NT2/D1 (cell line): ENCODE data around the gene FAM20C.
A peak's percentile ranks its signal among the peaks of the same experiment; 100 is the strongest.

Experiments used
- DNase-seq: peaks from one replicate; pipeline ENCODE4 v3.0.0-alpha.2; 2011; ENCODE audit warnings: low read depth, low spot score
- H3K27me3 ChIP-seq: 2 replicates; pipeline ENCODE4 v1.6.0; 2011; ENCODE audit warnings: mild to moderate bottlenecking; ENCODE audit not compliant: insufficient read length, insufficient read depth
- H3K36me3 ChIP-seq: 2 replicates; pipeline ENCODE4 v1.6.1; 2011; ENCODE audit warnings: mild to moderate bottlenecking, low read length, mixed read lengths; ENCODE audit not compliant: insufficient read depth, insufficient read length
- H3K4me1 ChIP-seq: 2 replicates; pipeline ENCODE4 v1.5.1; 2011; ENCODE audit not compliant: insufficient read depth, insufficient read length
- H3K4me3 ChIP-seq: 2 replicates; pipeline ENCODE4 v1.5.1; 2011; ENCODE audit warnings: low read depth; ENCODE audit not compliant: insufficient read length
- H3K9ac ChIP-seq: 2 replicates; pipeline ENCODE4 v1.6.0; 2011; ENCODE audit warnings: low read depth; ENCODE audit not compliant: insufficient read length
- H3K9me3 ChIP-seq: 2 replicates; pipeline ENCODE4 v1.5.1; 2011; ENCODE audit warnings: mild to moderate bottlenecking, low read length; ENCODE audit not compliant: insufficient read depth
- SUZ12 ChIP-seq: IDR thresholded peaks from 2 replicates; pipeline ENCODE4 v1.6.1; 2011; ENCODE audit not compliant: insufficient read length, insufficient read depth; ENCODE audit errors: extremely low read depth
- YY1 ChIP-seq: IDR thresholded peaks from 2 replicates; pipeline ENCODE4 v1.6.1; 2011; ENCODE audit not compliant: insufficient read length, insufficient read depth
- ZNF274 ChIP-seq: IDR thresholded peaks from 2 replicates; pipeline ENCODE4 v1.6.1; 2011; ENCODE audit warnings: mild to moderate bottlenecking, low read depth, low read length

FAM20C gene

GRCh38 chr7:216360-217300 lies 24.3 kb downstream of the FAM20C start:
- H3K36me3 ChIP-seq: peaks cover 26% of the 10 kb centered on the region
- no peak for DNase-seq
- H3K9ac ChIP-seq: no peak overlapping the region
- peaks cover 15% of the 10 kb centered on the region for H3K4me1 ChIP-seq
- no peak overlapping the region for H3K4me3 ChIP-seq
- peaks cover 11% of the 10 kb centered on the region; the same call in 1 of the 2 replicates for H3K9me3 ChIP-seq
- no peaks in the 10 kb centered on the region for H3K27me3 ChIP-seq
- TF ChIP-seq YY1 (no peak), ZNF274 (no peak), SUZ12 (no peak)

GRCh38 chr7:217781-218180 lies 25.4 kb downstream of the FAM20C start:
- TF ChIP-seq ZNF274: no peak
- no peak for TF ChIP-seq SUZ12
- TF ChIP-seq YY1: no peak
- peaks cover 11% of the 10 kb centered on the region; the same call in 1 of the 2 replicates for H3K9me3 ChIP-seq
- DNase-seq: no peak

DNA sequence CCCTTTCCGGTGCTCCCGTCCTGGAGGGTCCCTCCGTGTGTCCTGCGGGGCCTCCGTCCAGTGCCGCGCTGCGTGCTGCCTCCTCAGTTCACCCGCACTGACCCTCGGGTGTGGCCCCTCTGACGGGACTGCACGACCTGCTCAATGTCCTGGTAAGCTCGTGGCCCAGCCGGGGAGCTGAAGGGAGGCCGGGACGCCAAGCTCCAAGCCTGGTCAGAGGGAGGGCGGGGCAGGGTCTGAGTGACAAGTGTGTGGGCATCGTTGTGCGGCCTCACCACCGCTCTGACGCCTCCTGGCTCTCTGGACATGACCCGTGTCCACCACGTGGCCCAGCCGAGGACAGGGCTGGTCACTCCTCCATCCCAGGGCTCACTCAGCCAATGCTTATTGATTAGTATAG lies 25.9 kb downstream of the FAM20C start:
- Histone ChIP-seq H3K36me3 (peaks cover 19% of the 10 kb centered on the region), H3K27me3 (no peaks in the 10 kb centered on the region), H3K9ac (peak overlapping the region; percentile 32), H3K9me3 (peaks cover 5% of the 10 kb centered on the region; the same call in 1 of the 2 replicates), H3K4me1 (peaks cover 18% of the 10 kb centered on the region), H3K4me3 (no peak overlapping the region)
- no peak for TF ChIP-seq ZNF274
- TF ChIP-seq SUZ12: no peak
- no peak for TF ChIP-seq YY1
- DNase-seq: no peak

More at GRCh38 chr7:217781-218180, 25.4 kb downstream of the FAM20C start:
- peak overlapping the region; percentile 32 for H3K9ac ChIP-seq
- no peaks in the 10 kb centered on the region for H3K27me3 ChIP-seq
- peaks cover 24% of the 10 kb centered on the region for H3K36me3 ChIP-seq
- peaks cover 18% of the 10 kb centered on the region for H3K4me1 ChIP-seq
- no peak overlapping the region for H3K4me3 ChIP-seq

DNA sequence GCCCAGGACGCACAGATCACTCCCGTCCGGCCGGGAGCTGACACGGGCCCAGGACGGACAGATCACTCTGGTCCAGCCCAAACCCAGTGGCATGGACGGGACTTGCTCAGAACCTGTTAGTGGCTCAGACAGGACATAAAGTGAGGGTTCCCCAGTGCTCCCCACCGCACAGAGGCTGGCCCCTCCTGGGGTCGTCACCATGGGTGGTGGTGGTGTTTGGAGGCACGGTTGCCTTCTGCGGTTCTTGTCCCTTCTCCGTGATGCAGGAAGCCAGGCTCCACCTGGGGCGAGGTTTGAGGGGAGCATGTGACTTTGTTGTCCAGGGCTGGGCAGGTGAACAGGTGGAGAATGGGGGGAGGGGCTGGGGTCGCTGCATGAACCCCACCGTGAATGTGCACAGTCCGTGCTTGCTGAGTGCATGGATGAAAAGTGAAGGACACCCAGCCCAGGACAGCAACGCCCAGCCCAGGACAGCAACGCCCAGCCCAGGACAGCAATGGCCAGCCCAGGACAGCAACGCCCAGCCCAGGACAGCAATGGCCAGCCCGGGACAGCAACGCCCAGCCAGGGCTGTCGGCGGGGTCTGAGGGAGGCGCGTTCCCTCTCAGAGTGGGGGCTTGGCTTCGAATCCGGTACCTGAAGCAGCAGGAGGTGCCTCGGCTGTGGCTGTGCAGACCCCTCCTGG lies 26.7 kb downstream of the FAM20C start:
- Histone ChIP-seq H3K36me3 (peaks cover 16% of the 10 kb centered on the region), H3K9me3 (no peaks in the 10 kb centered on the region), H3K4me3 (no peak overlapping the region), H3K27me3 (no peaks in the 10 kb centered on the region), H3K9ac (peak overlapping the region; percentile 21), H3K4me1 (peaks cover 18% of the 10 kb centered on the region)
- DNase-seq: no peak
- no peak for TF ChIP-seq SUZ12
- no peak for TF ChIP-seq ZNF274
- TF ChIP-seq YY1: no peak

DNA sequence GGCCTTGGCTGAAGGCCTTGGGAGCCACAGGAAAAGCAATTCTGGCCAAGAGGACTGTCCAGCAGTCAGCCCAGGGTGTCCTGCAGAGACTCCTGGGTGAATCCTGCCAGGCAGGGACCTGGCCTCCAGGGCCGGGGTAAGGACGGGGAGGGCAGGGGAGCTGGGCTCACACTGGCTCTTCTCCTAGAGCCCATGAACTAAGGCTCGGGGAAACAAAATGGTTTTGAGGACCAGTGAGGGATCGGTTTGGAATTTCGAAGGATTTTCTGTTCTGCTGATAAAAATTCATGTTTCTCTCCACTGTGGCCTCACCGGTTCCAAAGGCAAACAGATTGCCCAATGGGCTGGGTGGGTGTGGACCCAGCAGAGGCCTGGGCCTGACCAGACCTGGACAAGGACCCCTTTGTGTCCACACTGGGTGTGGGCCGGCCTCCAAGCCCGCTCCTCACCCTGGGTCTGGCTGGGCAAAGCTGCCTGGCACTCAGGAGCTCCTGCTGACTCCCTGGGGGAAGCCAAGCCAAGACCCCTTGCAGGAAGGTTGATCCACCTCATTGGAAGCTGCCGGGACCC lies 27.3 kb downstream of the FAM20C start:
- peak overlapping the region; percentile 21 for H3K9ac ChIP-seq
- H3K4me3 ChIP-seq: no peak overlapping the region
- peaks cover 18% of the 10 kb centered on the region for H3K4me1 ChIP-seq
- no peak for DNase-seq
- no peaks in the 10 kb centered on the region for H3K27me3 ChIP-seq
- H3K9me3 ChIP-seq: no peaks in the 10 kb centered on the region
- peaks cover 16% of the 10 kb centered on the region for H3K36me3 ChIP-seq
- TF ChIP-seq ZNF274 (no peak), YY1 (no peak), SUZ12 (no peak)

GRCh38 chr7:220151-220841 lies 27.9 kb downstream of the FAM20C start:
- DNase-seq: peak; percentile 42
- H3K9me3 ChIP-seq: no peaks in the 10 kb centered on the region
- H3K4me1 ChIP-seq: peaks cover 16% of the 10 kb centered on the region
- H3K27me3 ChIP-seq: no peaks in the 10 kb centered on the region
- peaks cover 13% of the 10 kb centered on the region for H3K36me3 ChIP-seq
- H3K9ac ChIP-seq: no peak overlapping the region
- no peak for TF ChIP-seq YY1
- no peak for TF ChIP-seq SUZ12
- no peak for TF ChIP-seq ZNF274
- H3K4me3 ChIP-seq: no peak overlapping the region
